SW 1271 (cell line): ENCODE measurements around the gene INO80C.
A peak's percentile ranks its signal among the peaks of the same experiment; 100 is the strongest.
"Not testable (repeated sequence)": the region's sequence is repeated elsewhere in the genome, so short reads cannot be mapped to it uniquely, and the experiment has no call there.

Source experiments
- DNase-seq, 2 experiments: peaks; one replicate each; lab custom pipeline; 2025; lab: John Stamatoyannopoulos, UW

Gene INO80C

DNA sequence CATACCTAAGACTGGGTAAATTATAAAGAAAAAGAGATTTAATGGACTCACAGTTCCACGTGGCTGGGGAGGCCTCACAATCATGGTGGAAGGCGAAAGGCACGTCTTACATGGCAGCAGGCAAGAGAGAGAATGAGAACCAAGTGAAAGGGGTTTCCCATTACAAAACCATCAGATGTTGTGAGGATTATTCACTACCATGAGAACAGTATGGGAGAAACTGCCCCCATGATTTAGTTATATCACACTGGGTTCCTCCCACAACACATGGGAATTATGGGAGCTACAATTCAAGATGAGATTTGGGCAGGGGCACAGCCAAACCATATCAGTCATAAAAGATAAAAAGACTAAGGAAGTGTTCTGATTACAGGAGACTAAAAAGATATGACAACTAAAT lies 8.5 kb downstream of the INO80C start:
- DNase-seq: not testable (repeated sequence)

DNA sequence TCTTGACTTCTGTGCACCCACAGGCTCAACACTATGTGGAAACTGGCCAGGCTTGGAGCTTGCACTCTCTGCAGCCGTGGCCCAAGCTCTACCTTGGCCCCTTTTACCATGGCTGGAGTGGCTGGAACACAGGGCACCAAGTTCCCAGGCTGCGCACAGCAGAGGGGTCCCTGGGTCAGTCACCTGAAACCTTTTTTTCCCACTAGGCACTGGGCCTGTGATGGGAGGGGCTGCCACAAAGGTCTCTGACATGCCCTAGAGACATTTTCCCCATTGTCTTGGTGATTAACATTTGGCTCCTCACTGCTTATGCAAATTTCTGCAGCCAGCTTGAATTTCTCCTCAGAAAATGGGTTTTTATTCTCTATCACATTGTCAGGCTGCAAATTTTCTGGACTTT lies 9.4 kb downstream of the INO80C start:
- DNase-seq: not testable (repeated sequence)

DNA sequence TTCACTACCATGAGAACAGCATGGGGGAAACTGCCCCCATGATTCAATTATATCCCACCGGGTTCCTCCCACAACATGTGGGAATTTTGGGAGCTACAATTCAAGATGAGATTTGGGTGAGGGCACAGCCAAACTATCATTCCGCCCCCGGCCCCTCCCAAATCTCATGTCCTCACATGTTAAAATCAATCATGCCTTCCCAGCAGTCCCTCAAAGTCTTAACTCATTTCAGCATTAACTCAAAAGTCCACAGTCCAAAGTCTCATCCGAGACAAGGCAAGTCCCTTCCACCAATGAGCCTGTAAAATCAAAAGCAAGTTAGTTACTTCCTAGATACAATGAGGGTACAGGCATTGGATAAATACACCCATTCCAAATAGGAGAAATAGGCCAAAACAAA lies 10.2 kb downstream of the INO80C start:
- DNase-seq: not testable (repeated sequence)

DNA sequence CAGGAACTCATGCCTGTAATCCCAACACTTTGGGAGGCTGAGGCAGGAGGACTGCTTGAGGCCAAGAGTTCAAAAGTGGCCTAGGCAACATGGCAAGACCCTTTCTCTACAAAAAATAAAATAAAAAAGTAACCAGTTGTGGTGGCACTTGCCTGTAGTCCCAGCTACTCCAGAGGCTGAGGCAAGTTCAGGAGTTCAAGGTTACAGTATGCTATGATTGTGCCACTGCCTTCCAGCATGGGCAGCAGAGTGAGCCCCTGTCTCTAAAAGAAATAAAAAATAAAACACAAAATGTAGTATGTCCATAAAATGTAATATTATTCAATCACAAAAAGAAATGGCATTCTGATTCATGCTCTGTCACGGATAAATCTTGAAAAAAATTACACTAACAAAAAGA lies 11.9 kb downstream of the INO80C start:
- no peak for DNase-seq

DNA sequence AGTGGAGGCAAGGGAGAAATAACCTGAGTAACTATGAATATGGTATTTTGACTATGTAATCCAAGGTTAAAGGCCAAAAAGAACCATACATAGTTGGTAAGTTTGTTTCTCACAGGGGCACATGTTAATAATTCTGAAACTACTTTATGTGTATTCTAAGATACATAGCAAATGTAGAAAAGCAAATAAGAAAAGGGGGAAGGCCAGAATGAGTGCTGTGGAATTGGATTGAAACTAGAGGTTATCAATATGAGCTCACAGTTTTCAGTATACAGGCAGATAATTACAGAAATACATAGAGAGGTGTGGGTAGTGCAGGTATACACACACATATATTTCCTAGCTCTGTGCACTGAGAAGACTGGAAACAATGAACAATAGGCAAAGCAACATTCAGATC lies 13.7 kb downstream of the INO80C start:
- no peak for DNase-seq

DNA sequence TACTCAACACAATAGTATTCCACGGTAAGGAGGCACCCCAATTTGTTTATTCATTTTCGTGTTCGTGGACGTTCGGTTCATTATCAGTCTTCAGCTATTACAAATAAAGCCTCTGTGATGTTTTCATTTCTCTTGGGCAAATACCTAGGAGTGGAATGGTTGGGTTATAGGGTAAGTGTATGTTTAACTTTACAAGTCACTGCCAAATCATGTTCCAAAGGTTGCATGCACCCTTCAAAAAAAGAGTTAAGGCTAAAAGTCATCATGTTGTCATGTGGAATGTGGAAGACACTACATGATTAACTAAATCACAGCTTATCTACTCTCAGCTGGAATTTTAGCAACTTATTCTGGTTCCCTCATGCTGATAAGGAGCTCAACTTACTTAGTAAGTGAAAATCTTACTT lies 15.8 kb downstream of the INO80C start:
- DNase-seq: no peak

DNA sequence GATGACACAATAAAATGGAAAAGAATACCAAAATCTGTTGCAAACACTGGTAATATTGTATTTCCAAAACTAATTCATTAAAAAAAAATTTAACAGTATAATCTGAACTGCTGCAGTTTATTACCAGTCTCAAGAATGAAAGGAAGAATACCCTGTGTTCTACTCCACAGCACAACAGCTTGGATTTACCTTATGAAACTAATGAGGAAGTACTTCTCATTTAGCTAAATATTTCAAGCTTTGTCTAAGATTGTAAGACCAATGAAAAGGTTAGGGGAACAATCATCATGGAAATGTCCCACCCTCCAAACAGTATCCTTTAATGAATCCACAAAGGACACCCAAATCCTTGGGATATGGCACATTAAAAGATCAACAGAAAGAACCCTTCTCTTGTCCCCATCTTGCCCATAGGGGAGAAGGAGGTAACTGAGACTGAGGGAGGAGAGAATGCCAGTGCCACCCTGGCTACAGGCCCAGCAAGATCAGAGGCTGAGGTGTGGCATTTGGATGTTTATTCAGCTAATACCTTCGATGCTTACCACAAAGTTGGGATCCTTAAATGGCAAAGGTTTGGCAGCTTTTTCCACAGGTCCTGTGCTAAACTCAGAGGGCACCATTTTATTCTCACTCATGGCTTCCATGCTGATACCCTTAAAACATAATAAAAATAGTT lies 17.7 kb downstream of the INO80C start:
- DNase-seq: no peak

DNA sequence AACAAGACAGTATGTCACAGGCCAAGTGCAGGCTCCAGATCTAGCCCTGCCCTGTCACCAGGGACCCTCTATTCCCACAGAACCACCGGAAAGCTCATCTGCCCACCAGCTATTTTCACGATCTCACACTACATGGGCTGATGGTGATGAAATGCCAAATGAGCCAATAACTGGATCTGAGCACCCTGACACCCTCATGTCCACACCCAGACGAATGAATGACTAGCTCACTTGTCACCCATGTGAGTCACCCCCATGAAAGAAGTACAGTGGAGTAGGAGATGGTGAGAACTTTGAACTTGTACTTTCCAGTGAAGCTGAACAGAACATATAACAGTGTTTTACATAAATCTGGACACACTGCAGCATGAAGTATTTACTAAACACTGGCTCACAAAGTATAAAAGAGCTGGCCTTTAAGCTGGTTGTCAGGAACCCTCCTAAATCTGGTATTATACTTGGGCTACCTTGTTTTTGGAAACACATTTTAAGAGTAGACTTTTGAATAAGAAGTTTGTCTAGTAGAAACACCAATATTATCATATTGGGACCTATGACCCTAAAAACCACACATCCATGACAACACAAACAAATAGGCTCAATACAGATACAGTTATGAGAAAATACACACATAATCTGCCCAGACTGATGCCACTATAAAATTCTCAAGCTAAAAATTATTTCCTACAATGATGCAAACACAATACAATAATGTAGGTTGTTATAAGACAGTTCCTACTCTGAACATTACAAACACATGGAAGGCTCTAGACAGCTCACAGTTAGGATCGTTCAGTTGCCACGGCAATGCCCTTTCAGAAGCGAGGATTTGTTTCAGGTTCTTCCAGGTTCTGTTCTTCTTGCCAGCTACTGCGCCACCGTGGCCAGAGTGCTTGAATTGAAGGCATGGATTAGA lies 19.0 kb downstream of the INO80C start:
- DNase-seq: peak; percentile 90 to 92

DNA sequence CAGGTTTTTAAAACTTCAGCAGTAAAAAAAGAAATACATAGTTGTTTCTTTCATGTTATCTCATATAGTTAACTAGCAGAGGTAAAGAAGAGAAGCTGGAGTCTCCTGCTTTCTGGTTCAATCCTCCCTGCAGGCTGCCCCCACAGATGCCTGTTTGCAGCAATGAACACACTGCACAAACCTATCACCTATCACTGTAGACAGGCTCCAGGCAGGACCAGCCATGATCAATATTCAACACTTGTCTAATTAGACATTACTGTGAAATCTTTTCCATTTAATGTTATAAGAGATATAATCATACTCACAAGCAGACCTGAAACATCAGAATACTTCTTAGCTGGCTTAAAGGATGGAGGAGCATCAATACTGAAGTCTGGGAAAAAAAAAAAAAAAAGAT lies 19.8 kb downstream of the INO80C start:
- no peak for DNase-seq

DNA sequence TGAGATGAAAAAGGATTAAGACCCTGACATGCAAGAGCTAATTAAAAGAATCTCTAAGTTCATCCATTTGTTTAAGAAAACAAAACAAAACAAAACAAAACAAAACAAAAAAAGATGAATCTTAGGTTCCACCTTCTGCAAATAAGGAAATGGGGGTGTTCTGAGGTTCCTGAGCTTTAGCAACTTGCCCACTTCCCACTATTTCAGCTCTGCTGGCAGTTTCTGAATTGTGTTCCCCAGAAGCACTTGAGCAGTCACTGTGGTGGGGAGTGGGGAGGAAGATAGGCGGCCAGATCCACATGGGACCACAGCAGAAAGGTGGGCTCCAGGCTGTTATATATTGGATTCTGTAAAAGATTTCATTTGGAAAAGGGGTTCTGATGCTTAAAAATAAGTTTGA lies 20.3 kb downstream of the INO80C start:
- DNase-seq: no peak

DNA sequence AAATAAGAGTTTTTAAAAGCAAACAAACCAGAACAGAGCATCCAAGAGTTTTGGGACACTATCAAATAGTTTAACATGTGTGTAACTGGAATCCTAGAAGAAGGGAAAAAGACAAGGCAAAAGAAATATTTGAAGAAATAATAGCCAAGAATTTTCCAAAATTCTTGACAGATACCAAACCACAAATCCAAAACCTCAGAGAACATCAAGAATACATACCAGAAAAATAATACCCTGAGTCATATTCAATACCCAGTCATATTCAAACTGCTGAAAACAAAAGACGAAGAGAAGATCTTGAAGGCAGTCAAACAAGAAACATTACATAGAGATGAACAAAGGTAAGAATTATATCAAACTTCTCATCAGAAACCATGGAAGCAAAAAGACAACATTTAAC lies 22.9 kb downstream of the INO80C start:
- no peak for DNase-seq

DNA sequence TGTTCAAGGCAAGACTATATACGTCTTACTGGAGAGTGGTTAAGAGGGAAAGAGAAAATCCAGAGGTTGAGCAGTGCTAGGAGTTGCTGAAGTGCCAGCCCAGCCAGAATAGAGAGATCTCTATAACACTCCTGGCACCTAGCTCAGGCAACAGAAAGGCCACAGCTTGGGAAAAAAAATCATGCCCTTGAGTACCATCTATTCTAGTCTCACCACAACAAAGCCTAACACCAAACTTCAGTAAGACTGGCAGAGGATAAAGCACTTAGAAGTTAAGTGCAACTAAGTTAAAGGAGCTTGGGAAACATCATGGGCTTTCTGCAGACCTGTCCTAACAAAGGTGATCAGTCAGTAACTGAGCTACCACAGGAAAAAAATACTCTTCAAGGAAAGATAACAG lies 24.2 kb downstream of the INO80C start:
- DNase-seq: no peak

DNA sequence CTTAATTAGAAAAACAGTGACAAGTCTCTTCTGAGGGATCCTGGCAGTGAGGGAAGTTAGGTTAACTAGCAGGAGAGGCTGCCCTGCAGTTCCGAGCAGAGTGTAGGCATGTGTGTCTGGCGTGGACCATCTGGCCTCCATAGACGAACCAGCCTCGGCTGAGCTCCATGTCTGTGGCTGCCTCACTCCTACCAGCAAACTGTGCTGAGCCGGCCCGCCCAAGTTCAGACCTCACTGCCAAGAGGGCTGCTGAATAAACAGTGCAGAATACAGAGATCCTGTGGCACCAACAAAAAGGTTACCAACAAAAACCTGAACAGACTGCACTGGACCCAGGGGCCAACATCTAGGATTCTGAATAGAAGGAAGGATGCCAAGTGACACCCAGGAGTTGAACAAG lies 27.3 kb downstream of the INO80C start:
- no peak for DNase-seq

DNA sequence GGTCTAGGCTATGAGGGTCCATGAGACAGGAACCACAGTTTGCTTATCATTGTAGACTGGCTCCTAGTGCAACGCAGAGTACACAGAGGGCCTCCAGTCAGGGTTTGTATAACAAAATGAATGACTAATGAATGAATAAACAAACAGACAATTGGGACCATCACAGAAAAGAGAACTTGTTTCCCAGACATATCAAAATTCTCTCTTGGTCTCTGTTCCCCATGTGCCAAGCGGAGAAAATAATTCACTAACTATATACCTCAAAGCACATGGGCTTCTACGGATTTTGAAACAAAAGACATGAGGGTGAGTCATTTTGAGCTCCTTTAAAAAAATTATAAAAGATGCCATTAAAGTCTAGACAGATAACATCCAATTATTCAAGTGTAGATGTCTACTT lies 28.0 kb downstream of the INO80C start:
- DNase-seq: no peak

DNA sequence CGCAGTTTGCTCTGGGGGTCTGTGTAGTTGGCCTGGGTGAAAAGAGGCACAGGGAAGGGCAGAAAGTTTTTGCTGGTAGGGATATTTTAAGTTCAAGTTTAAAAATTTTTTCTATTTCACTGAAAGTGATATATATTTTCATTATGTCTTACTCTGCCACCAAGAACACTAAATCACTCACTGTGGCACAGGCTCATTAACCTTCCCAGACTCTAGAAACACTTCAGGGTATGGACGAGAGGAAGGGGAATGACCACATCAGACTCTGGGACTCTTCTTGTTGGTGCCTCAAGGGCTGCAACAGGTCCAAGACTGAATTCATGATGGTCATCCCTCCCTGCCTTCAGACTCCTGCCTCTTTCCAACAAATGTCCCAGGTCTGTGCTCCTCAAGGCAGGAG lies 29.0 kb downstream of the INO80C start:
- no peak for DNase-seq

DNA sequence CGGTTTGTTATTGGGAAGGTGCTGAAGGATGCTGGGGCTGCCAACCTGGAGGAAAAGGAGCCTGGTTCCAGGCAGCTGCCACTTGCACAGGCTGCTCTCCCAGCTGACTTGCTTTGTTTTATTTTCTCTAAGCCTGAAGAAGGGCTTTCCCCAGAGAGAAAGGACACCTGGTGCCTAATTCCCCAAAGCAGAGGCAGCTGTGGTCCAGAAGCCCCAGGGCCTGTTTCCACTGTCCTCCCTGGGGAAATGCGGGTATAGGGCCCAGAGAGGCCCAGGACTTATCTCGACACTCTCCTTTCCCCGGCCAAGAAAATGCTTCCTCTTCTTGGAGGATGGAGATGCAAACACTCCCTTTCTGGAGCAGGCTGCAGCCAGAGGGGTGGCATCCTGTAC lies 30.1 kb downstream of the INO80C start:
- no peak for DNase-seq

DNA sequence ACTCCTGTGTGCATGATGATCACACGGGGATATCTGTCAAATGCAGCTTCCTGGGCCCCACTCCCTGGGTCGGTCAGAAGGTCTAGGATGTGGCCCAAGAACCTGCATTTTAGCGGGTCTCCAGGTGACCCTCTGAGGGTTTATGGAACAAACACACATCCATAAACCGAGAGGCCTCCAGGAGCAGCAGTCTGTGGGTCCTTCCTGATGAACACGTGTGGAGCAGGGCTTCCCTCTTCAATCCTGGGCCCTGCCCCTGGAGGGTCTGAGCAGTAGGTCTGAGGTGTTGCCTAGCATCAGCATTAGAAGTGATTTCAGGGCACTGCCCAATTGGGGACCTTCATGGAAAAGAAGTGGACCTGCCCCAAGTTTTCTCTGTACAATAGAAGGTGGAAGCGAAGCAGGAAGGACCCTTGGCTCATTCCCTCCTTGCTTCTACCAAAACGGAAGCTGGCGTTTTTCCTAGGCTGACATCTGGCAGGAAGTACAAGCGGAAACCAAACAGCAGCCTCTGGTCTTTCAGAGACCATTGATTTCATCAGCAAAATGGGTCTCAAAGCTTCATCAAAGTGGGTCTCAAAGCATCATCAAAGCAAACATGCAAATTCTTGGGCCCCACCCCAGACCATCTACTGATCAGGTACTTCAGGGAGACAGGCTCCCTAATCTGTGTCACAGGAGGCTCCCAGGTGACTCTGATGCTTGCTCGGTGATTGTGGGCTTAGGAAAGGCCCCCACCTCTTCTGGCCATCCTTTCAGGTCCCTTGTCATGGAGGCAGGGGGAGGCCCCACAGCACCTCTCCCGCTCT lies 30.7 kb downstream of the INO80C start:
- no peak for DNase-seq

DNA sequence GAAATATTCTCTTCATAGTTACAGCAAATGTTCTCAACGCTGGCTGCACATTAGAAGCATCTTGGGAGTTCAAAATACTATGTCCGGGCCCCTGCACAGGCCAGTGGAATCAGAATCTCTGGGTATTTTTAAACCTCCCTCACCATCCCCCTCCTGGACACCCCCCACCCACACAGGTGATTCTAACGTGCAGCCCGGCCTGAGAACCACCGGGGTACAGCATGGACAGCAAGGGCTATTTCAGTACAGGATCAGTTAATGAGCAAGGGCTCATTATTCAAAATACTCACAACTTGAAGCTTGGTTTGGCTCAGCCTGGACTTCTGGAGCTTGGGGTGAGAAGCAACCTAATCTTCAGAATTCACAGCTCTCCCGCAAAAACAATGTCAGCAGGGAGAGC lies 31.4 kb downstream of the INO80C start:
- DNase-seq: no peak

DNA sequence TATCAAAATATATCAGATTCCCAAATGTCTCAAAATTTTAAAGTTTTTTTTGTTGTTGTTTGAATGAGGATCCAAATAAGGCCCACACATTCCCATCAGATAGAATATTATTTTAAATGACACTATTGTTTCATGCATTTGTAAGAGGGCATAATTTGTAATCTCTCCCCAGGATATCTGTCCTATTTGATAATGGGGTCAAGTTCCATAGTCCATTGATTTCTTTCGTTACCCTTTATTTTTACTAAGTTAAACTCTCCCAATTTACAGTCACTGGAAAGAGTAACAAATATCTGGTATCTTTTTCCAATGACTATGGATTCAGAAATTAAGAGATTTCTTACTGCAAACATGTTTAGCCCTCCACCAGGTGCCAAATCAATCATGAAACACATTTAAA lies 32.4 kb downstream of the INO80C start:
- no peak for DNase-seq

DNA sequence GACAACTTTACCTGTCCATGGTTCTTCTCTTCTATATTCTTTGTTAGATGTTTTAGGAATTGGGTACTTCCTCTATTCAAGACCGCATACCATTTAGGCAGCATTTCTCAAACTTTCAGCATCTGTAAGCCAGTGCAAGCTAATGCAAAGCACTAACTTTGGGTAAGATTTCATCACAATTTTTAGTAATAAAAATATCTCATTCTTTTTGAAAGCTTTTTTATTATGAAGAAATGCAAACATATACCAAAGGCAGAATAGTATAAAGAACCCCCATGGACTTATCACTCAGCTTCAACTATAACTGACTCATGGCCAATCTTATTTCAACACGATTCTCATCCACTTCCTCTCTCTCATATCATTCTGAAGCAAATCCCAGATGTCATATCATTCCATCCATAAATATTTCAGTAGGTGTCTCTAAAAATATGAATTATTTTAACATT lies 32.9 kb downstream of the INO80C start:
- no peak for DNase-seq

DNA sequence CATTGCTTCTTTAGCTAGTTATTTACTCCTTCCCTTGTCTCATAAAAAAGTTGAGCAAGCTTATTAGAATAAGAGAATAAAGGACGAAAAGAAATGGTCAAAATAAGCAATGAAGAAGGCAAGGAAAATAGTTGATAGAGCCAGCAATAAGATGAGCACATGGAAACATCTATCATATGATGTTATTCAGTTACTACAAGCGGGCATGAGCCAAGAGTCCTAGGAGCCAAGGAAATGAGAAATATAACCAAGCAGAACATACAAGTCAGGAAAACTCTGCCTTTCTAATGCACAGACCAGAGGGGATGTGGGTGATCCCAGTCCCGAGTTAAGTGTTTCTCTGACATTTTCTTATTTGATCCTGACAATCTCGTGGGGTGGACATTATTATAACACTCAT lies 33.9 kb downstream of the INO80C start:
- DNase-seq: no peak

DNA sequence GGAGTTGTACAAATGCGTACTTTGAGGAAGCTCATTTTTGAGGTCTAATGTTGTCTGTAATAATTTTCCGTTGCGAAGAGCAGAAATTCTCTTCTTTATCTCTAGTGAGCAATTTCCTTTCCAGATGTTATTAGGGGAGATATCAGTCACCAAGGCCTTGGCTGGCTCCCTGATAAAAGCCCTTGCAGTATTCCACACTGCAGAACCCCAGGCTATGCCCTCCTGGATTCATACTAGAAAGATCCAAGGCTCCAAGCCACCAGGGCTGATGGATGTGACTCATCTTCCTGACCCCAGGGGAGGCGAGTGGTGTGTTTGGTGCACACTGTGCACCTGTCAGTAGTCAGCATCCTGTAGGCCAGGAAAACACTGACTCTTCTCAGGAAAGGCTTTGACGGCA lies 34.7 kb downstream of the INO80C start:
- DNase-seq: peak in 1 of 2 experiments; percentile 61

DNA sequence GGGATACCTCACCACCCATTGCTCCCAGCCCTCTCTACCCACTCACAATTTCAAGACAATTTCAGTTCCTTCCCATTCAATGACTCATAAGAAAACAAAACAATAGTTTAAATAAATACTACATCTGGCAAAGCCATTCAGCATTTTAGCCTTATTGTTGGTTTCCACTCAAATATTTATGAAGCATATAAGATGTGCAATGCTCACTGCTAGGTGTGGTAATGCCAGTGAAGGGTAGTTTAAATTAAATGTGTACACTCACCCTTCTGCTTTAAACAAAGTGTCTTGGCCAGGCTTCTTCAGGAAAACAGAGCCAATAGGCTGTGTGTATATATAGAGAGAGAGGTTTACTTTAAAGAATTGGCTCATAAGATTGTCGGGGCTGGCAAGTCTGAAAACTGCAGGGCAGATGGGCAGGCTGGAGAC lies 37.0 kb downstream of the INO80C start:
- DNase-seq: peak in 1 of 2 experiments; percentile 49
